Upper lobe of left lung (tissue), 4 donors: Measurements from ENCODE around the gene CEACAM19.
"Not testable (repeated sequence)": the region's sequence is repeated elsewhere in the genome, so short reads cannot be mapped to it uniquely, and the experiment has no call there.

Experiments used
- CTCF ChIP-seq, 6 experiments: fragments of 450-650 bp in 4 of 6; fragments of 200-600 bp in 2 of 6; sonication (generic) in 2 of 6; IDR thresholded peaks; one replicate each; pipeline ENCODE4 v1.5.1; 2016 to 2019; ENCODE audit warnings: antibody characterized with exemption in 6 of 6
- EP300 ChIP-seq, 4 donors: sonication (generic); formaldehyde crosslinking; IDR thresholded peaks; one replicate each; pipeline ENCODE4 v1.5.1; 2017; ENCODE audit warnings: antibody characterized with exemption in 4 of 4, control low read depth in 2 of 4
- POLR2A ChIP-seq, 4 donors: fragments of 450-650 bp; IDR thresholded peaks; one replicate each; pipeline ENCODE4 v1.5.1; 2016 to 2017; ENCODE audit warnings: antibody characterized with exemption in 4 of 4, mild to moderate bottlenecking in 2 of 4
- POLR2AphosphoS5 ChIP-seq, 2 donors: sonication (generic); formaldehyde crosslinking; IDR thresholded peaks; one replicate each; pipeline ENCODE4 v1.5.1; 2017; ENCODE audit warnings: antibody characterized with exemption in 2 of 2

DNA sequence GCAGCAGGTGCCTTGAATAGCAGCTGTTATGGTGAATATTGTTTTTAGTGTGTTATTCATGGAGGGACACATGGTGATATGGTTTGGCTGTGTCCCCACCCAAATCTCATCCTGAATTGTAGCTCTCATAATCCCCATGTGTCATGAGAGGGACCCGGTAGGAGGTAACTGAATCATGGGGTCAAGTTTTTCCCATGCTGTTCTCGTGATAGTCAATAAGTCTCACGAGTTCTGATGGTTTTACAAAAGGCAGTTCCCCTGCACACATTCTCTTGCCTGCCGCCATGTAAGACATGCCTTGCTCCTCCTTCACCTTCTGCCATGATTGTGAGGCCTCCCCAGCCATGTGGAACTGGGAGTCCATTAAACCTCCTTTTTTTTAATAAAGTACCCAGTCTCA, 45.6 kb upstream of the CEACAM19 start:
- not testable (repeated sequence) for TF ChIP-seq CTCF, EP300, POLR2AphosphoS5, POLR2A (IDR thresholded peaks at IDR 0.05)
